Muscle of back (tissue), 11 donors: ENCODE data around the gene STK32B. TPM values are rescaled to one million over a fixed set of nuclear protein-coding genes. Genes with fewer than 3 reads are reported as not detected.
A peak's percentile ranks its signal among the peaks of the same experiment; 100 is the strongest.

Experiments used
- DNase-seq, 3 donors: peaks; one replicate each; pipeline versions ENCODE4 v3.0.0 to v3.0.0-alpha.2; 2013
- polyA plus RNA-seq, 10 donors: library from polyadenylated mRNA; unstranded; fragments of 120-200 nt; gene quantifications; one replicate each; pipeline ENCODE4 v1.2.1, GENCODE V29; 2013; ENCODE audit not compliant: insufficient read length in 10 of 10

The STK32B gene
- polyA plus RNA-seq, 10 donors = 5.6 to 13.3 (median 7.3) TPM

DNA sequence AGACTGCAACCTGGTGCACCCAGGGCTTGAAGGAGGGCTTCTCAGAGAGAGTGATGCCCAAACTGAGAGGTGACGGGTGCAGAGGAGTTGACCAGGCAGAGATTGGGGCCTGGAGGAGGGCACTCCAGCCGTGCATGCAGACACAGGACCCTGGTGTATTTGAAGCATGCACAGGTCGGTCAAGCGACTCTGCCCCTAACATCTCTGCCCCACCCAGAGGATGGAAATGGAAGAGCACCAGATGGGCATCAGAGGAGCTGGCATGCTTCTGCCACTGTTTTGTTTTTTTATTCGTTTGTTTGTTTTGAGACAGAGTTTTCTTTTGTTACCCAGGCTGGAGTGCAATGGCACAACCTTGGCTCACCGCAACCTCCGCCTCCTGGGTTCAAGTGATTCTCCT, 336.2 kb downstream of the STK32B start:
- DNase-seq = no peak

DNA sequence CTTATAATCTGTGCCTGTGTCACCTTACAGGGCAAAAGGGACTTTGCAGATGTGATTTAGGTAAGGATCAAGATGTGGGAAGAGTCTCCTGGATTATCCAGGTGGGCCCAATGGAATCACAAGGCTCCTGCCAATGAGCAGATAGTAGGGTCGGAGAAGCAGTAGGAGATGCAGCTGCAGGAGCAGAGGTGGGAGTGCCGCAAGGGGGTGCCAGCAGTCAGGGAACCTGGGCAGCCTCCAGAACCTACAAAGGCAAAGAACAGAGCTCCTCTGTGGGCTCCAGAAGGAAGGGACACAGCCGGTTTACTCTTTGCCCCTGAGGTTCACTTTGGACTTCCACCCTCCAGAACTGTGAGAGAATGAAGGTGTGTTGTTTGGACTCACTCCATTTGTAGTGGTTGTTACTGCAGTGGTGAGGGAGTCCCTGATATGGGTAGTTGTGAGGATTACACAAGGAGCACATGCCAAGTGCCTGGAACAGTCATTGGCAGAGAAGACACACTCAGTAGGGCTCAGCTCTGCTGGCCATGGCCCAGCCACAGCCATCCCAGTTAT, 338.6 kb downstream of the STK32B start:
- DNase-seq = no peak

DNA sequence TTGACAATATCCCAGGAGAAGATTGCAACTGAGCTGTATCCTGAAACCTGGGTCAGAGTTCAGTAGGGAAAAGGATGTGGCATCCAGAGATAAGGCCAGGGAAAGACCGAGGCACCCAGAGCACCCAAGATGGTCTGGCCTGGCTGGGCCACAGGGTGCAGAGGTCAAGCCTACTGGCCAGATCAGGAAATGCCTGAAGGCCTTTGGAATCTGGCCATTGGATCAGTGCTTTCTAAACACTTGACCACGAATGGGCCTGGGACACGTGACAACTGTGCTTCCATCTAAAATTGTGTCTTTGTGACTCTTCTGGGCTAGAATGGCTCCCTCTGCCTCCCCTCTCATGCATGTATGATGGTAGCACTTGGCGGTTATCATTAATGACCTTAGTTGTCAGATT, 340.2 kb downstream of the STK32B start:
- no peak for DNase-seq

DNA sequence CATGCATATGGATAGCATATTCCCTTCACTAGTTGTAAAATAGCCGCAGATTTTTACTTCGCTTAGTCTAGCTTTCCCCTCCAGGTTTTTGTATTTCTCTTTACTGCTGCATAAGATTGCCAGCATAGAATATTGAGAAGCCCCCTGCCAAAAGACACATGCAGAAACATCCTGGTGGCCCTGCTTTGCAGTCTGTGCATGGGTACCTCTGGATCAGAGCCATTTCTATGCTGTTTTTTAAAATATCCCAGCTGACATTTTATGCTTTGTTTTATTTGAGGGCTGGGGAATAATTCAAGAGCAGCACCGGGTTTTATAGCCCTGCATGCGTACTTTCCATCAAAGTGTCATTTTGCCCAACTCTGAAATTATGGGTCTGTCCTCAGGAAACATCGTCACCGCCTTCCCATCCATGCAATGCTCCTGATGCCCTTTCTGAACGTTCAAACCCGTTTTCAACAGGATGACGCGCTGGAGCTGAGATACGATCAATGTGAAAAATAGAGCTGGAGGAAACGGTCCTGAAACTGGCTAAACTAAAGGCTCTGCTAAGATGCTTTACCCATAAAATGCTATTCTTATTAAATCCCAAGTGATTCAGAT, 342.7 kb downstream of the STK32B start:
- no peak for DNase-seq

DNA sequence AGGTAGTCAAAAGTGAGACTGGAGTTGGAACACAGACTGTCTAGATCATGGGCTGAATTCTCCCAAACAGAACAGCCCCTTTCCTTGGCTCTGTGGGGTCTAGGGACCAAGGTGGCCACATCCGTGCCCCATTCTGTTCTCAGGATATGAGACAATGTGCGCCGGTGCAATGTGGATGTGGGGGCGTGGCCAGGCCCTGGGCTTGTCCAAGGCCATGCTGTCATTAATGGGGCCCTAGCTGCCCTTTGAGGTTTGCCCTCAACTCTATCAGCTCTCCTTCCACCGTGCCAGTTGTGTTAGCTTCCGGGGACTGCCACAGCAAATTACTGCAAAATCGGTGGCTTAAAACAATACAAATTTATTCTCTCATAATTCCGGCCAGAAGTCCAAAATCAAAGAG, 344.5 kb downstream of the STK32B start:
- no peak for DNase-seq

DNA sequence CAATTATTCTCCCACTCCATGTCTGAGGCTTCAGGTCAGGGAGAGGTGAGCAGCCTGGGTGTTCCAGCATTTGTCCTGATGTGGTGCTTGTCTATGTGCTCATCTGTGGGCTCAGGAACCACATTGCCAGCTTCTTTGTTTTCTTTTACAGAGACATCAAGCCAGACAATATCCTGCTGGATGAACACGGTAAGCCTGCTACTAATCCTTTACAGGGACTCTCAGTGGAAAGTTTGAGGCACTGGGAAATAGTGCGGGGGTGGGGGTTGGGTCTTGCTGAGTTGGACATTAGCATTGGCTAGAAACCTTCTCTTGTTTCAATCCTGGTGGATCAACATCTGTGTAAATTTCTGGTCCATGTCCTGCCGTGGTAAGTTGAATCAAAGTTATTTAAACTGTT, 346.8 kb downstream of the STK32B start:
- DNase-seq = peak in 1 of 3 donors; percentile 18

DNA sequence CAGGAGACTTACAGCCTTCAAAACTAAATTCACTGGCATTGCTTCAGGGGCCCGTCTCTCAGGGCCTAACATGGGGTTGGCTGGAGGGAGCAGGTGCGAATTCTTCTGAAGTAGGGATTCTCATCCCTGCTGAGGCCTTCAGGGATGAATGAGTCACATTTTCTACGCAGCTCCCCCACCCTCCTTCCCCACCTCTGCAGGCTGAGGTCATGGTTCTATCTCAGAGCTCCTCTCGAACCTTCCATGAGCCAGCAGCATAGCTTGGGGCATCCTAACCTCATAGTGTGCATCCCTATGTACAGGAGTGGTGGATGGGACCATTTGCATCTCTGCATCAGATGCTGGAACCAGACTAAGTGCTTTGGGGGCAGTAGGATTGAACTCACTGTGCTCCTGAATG, 347.8 kb downstream of the STK32B start:
- no peak for DNase-seq

DNA sequence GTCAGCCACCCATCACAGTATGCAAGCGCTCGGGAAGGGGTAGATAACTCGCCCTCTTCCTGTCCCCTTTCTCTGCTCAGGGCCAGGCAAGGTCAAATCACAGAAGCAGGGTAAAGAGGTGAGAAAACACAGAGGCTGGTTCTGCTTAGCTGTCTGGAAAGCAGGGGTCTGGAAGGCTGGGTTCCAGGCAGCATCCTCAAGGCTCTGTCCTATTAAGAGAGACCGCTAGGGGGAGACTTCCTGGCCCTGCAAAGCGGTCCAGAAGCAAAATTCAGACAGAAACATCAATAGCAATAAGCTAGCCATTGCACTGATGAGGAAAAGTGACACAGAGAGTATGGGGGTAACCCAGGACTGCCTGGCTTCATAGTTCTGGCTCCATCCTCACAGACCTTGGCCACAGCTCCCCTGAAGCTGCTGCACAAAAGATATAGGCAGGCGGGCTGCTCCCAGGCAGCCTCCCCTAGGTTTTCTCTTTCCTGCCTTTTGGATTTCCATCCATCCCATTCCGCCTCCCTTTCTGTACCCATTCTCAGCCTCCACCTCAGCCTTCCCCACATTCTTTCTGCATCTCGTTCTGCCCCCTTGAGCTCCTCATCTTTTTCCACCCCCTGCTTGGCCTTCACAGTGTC, 348.6 kb downstream of the STK32B start:
- peak in 2 of 3 donors; percentile 22 to 55 for DNase-seq

DNA sequence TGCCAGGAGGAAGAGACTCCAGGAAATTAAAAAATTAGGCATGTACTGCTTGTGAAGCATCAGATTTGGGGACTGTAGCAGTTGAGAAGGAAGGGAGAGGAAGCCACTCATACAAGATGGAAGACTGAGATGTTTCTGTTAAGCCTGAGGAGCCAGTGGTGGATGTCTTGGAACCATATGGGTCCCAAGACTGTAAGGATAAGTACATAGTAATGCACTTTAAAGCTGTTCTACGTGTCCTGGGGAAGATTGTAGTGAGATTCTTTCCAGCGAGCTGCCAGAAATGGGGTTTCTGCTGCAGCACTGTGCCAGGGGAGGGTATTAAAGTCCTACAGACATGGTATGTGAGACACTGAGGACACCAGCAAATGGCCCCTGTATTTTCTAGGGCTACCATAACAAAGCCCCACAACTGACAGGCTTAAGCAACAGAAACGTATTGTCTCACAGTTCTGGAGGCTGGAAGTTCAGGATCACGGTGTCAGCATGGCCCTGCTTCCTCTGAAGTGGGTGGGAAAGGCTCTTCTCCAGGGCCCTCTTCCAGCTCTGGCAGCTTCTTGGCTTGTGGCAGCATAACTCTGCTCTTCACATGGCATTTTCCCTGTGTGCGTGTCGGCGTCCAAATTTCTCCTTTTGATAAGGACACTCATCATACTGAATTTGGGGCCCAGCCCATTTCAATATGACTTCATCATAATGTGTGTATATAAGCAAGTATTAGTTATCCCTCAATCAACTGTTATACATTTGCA, 352.6 kb downstream of the STK32B start:
- DNase-seq = no peak

DNA sequence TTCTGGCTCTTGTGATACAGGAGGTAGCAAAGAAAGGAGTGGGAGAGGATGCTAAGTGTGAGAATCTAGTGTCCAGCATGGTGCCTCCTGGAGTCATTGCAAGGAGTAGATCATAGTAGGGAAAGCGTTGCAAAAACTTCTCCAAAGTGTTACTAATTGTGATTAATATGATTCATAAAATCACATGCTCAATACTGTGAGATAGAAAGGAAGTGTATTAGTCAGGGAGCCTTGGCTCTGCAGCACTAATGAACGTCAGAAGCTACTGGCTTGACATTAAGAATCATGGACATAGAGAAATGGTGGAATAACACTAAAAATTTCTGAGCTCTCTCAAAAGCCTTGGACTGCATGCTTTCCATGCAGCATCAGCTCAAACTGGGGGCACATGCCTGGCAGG, 358.0 kb downstream of the STK32B start:
- no peak for DNase-seq

DNA sequence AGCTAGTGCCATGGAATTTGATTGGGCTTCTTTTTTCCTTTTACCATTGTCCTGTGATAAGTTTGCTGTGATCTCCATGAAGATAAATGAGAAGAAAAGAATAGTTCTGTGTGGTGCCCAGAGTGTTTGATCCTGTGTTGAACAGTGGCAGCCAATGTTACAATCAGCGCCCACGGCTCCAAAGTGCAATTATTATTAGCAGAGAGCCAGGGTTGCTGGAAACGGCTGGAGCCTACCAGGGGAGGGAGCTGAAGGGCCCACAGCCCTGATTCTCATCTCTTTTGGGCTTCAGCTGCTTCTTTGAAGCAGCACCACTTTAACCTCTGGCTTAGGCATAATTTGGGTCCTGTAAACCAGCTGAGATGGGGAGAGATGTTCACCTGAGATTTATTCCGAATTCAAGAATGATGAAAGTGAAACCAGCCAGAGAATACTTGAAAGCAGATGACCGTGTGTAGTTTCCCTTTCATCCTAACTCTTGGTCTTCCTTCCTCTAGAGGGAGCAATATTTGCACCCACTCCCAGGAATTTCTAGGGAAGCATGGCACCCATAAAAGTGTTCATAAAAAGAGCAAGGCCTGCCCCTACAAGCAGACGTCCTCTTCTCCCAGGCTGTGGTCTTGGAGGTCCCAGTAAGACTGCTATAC, 358.8 kb downstream of the STK32B start:
- DNase-seq = no peak

DNA sequence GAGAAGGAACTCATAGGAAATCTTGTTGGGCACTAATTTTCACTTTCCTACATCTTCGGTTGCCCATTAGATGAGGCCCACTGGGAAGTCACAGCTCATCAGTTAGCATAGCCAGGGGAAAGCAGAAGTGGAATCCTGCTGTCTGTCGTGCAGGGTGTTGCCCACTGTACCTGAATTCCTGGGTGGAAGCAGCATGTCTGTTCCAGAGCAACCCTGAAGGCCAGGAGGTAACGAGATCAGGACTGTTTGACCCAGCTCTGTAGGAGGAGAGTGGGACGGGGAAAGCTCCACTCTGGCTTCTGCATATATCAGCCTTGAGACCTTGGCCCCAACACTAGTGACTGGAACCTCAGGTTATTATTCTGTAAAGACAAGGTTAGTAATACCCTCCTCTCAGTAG, 361.0 kb downstream of the STK32B start:
- DNase-seq = no peak

DNA sequence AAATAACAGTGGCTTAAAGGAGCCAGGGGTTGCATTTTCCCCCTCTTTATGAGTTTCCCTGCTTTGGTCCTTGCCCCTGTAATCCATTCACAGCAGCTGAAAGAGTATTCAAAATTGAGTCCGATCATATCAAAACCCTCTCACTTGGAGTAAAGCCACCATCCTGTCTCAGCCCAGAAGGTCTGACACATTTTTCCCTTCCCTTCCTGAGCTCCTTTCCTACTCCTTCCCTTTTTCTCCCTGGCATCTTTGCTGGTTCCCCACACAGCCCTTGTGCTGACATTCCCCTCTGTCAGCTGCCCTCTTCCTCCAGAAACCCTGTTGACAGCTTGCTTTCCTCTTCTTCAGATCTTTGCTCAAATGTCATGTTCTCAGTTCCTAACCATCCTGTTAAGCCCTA, 361.5 kb downstream of the STK32B start:
- no peak for DNase-seq

DNA sequence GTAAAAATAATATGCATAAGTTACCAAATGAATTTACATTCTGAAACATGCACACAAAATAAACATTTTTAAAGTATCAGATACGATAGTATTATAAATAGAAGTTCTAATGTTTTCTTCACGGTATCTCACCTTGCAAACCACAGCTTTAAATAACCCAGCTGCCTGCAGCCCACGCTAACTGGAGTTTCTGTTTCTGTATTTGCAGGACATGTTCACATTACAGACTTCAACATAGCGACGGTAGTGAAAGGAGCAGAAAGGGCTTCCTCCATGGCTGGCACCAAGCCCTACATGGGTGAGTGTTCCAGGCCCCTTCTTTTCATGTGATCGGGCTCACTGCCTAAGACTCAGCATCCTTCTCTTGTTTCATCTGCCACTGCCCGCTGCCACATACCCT, 365.4 kb downstream of the STK32B start:
- no peak for DNase-seq

DNA sequence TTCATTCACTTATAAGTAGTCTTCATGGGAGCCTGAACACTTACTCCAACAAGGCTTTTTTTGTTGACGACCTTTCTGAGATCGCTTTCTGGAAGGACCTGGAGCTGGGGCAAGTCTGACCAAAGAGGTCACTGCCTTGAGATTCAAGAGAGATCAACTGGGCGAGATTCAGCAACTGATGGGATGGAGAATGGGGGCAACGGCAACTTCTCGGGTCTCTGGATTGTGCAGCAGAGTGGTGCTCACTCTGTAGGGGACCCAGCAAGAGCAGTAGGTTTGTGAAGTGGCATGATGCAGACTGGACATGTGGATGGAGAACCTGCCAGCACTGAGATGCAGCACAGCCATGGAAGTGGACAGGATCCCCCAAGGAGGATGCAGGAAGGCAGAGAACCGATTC, 369.0 kb downstream of the STK32B start:
- no peak for DNase-seq

DNA sequence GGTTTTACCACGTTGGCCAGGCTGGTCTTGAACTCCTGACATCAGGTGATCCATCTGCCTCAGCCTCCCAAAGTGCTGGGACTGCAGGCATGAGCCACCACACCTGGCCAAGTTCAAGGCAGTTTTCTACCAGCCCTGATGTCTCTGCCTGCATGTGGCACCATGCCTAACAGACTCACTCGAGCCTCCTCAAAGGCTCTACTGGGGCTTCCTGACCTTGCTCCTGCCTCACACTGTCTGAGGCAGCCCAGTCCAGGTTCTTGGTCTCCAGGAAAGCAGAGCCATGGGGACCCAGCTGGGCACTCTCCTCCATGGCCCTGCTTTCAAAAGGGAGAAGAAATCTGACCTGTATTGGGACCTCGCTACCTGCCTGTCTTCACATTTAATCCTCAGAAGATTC, 370.1 kb downstream of the STK32B start:
- DNase-seq = no peak

DNA sequence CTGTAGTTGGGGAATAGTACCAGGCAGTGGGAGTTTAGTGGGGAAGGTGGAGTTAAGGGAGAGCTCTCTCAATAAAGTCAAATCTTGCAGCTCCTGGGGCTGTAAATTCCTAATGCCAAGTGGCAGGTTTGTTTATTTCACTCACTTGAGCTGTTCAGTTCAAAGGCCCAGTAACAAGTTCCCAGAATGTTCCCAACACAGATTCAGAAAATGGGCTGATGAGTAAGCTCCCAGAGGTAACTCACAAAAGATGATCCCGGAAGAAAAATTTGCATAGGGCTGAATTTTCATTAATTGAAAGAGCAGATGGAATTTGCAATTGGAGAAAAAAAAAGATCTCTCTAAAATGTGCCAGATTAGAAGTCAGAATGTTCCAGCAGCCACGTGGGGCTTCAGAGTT, 370.9 kb downstream of the STK32B start:
- no peak for DNase-seq

DNA sequence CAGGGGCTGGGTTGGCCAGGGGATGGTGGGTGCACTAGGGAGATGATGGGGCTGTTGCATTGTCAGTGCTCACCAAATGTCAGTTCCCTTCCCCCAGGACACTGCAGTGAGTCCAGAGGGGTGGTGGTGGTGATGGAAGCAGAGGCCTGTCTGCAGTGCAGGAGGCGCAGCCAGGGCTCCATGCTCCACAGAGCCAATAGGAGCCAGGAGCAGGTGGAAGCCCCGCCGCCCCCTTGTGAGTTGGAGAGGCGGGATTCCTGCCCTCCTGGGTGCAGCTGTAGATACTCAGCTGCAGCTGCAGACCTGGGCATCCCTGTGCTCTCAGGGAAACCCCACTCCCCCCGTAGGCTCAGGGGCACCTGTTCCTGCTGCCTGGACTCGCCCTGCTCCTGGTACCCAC, 372.4 kb downstream of the STK32B start:
- no peak for DNase-seq

DNA sequence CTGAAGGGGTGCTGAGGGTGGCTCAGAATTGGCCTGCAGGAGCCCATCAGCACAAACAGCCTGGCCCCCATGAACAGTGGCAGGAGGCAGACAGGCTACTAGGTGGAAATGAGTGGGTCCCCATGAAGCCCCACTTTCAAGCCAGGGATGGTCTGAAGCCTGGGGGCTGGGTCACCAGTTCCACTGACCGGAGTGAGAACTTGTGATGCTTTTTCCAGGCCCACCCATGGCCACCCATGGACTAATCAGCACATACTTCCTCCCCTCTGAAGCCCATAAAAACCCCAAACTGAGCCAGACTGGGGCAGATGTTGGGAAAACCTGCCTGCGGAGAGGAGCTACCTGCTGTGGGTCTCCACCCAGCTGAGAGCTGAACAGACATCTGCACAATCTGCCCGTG, 372.9 kb downstream of the STK32B start:
- DNase-seq = no peak

DNA sequence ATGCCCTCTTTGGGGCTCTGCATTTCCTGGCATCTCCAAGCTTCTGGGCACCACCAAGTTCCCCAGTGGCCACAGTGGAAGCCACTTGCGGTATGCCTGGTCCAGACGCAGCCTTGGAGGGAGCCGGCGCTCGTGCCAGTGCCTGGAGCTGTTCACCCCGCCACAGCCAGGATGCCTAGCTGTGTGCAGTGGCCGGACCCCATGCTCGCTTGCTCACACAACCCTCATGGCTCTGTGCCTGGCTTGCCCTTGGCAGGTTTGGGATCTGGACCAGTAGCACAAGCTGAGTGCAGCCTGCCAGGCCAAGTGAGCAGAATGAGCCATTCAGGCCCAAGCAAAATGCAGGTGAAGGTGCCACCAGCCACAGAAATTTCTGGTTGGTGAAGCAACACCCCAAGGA, 373.6 kb downstream of the STK32B start:
- no peak for DNase-seq

DNA sequence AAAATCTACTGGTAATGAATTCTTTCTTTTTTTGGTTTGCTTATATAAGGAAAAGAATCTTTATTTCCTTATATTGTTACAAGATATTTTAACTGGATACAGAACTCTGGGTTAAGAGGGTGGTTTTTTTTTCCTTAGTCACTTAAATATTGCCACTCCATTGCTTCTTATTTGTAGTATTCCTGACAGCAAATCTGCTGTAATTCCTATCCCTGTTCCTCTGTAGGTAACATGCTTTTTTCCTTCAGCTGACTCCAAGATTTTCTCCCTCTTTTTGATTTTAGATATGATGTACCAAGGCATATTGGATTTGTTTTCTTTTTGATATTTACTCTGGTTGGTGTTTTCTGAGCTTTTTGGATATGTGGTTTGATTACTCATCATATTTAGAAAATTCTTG, 378.5 kb downstream of the STK32B start:
- DNase-seq = no peak

DNA sequence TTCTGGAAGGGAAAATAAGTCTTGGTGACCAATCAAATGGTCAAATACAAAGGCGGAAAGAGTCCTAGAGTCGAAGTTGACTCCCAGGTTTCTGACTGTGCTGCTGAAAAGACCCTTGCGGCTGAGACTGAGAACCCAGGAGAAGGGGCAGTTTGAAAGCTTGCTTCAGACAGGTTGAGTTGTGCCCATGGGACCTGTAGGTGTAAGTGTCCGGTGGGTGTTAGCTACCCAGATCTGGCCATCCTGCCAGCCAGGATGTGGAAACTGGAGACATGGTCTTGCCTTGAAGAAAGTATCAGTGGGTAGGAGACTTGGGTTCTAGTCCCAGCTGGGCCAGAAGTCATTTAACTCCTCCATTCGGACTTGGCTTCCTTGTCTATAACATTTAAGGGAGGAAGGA, 381.9 kb downstream of the STK32B start:
- DNase-seq = no peak

DNA sequence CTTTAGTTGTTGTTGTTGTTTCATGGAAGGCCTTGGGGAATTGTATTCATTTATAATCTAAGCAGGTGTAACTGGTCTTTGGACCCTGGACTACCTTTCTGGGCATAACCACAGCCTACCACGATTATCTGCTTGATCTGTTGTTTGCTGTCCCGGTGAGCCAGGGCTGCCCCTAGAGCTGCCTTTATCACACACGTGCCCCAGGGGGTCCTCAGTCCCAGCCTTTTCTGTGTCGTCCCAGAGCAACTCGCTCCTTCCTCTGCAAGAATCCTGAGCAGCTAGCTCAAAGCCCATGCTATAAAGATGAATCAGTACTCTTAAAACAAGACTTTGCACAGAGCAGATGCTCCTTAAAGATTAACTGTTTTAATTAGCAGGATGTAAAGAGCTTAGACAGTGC, 383.9 kb downstream of the STK32B start:
- DNase-seq = no peak
